Activated naive CD8-positive, alpha-beta T cell treated with anti-CD3 and anti-CD28 coated beads, Interleukin-2, amount 10 ng/mL, durations not matched to agents 7 days and 5 days (primary cell): ENCODE data around the gene MON2. TPM values are rescaled to one million over a fixed set of nuclear protein-coding genes. Genes with fewer than 3 reads are reported as not detected.

Experiments used
- ATAC-seq: fragments of 150-1000 bp; cut with Tn5 transposase; one replicate; pipeline ENCODE4 v1.10.0; 2021; ENCODE audit warnings: low read depth, moderate library complexity
- POLR2A ChIA-PET: fragments of 350-600 bp; sonication (Branson Sonifier 250); formaldehyde crosslinking; loops from one replicate; lab custom pipeline; 2021; ENCODE audit warnings: antibody characterized with exemption; lab: Charles Lee
- DNase-seq: peaks from one replicate; pipeline ENCODE4 v3.0.0; 2021
- H3K27ac Mint-ChIP-seq: one replicate; pipeline ENCODE4 v1.8.0; 2022; ENCODE audit warnings: mild to moderate bottlenecking, mixed read lengths
- H3K27me3 Mint-ChIP-seq: one replicate; pipeline ENCODE4 v1.8.0; 2022; ENCODE audit warnings: mild to moderate bottlenecking, moderate library complexity, mixed read lengths
- H3K36me3 Mint-ChIP-seq: one replicate; pipeline ENCODE4 v1.8.0; 2021; ENCODE audit warnings: mild to moderate bottlenecking, mixed read lengths
- H3K4me1 Mint-ChIP-seq: one replicate; pipeline ENCODE4 v1.8.0; 2021; ENCODE audit warnings: mixed read lengths
- H3K4me3 Mint-ChIP-seq: one replicate; pipeline ENCODE4 v1.8.0; 2022; ENCODE audit warnings: mild to moderate bottlenecking, moderate library complexity, mixed read lengths
- H3K9me3 Mint-ChIP-seq: one replicate; pipeline ENCODE4 v1.8.0; 2021; ENCODE audit warnings: mixed read lengths
- total RNA-seq, 2 experiments: library from RNA; stranded (reverse); gene quantifications; one replicate each; pipeline ENCODE4 v1.2.3, GENCODE V29; 2021

Gene MON2
- total RNA-seq, 2 experiments from 2014 or later: 50.3 to 57.8 TPM

GRCh38 chr12:62516927-62517326 lies 50.3 kb downstream of the MON2 start:
- no peak for ATAC-seq
- peaks cover 14% of the 10 kb centered on the region for H3K9me3 Mint-ChIP-seq
- H3K36me3 Mint-ChIP-seq: peaks cover 43% of the 10 kb centered on the region
- H3K27ac Mint-ChIP-seq: no peak overlapping the region
- DNase-seq: no peak
- no peaks in the 10 kb centered on the region for H3K27me3 Mint-ChIP-seq
- POLR2A ChIA-PET: no interaction called here
- H3K4me1 Mint-ChIP-seq: peaks cover 5% of the 10 kb centered on the region
- H3K4me3 Mint-ChIP-seq: no peak overlapping the region

GRCh38 chr12:62517887-62518286 lies 51.3 kb downstream of the MON2 start:
- DNase-seq (no peak), ATAC-seq (no peak)
- peak overlapping the region; percentile 30 for H3K27ac Mint-ChIP-seq
- H3K27me3 Mint-ChIP-seq: no peaks in the 10 kb centered on the region
- H3K4me3 Mint-ChIP-seq: no peak overlapping the region
- POLR2A ChIA-PET: interaction anchor here (0.6 kb wide), 1 partner anchor 59 kb away, joined by 3 read pairs; no protein-coding TSS in a partner anchor
- H3K4me1 Mint-ChIP-seq: peaks cover 5% of the 10 kb centered on the region
- peaks cover 10% of the 10 kb centered on the region for H3K9me3 Mint-ChIP-seq
- peaks cover 34% of the 10 kb centered on the region for H3K36me3 Mint-ChIP-seq

GRCh38 chr12:62519043-62519442 lies 52.4 kb downstream of the MON2 start:
- POLR2A ChIA-PET: no interaction called here

GRCh38 chr12:62520361-62520760 lies 53.7 kb downstream of the MON2 start:
- H3K36me3 Mint-ChIP-seq: peaks cover 15% of the 10 kb centered on the region
- ATAC-seq (no peak), DNase-seq (no peak)
- H3K4me3 Mint-ChIP-seq: no peak overlapping the region
- H3K27ac Mint-ChIP-seq: no peak overlapping the region
- no peaks in the 10 kb centered on the region for H3K27me3 Mint-ChIP-seq
- peaks cover 13% of the 10 kb centered on the region for H3K4me1 Mint-ChIP-seq
- POLR2A ChIA-PET: no interaction called here
- peaks cover 3% of the 10 kb centered on the region for H3K9me3 Mint-ChIP-seq

More at GRCh38 chr12:62519043-62519442, 52.4 kb downstream of the MON2 start:
- Mint-ChIP-seq H3K36me3 (peaks cover 25% of the 10 kb centered on the region), H3K4me3 (no peak overlapping the region), H3K4me1 (peaks cover 5% of the 10 kb centered on the region), H3K27me3 (no peaks in the 10 kb centered on the region), H3K27ac (no peak overlapping the region), H3K9me3 (peaks cover 6% of the 10 kb centered on the region)
- ATAC-seq: no peak
- DNase-seq: no peak

GRCh38 chr12:62522984-62523383 lies 56.4 kb downstream of the MON2 start:
- H3K4me1 Mint-ChIP-seq: peaks cover 12% of the 10 kb centered on the region
- POLR2A ChIA-PET: no interaction called here
- no peak overlapping the region for H3K4me3 Mint-ChIP-seq
- no peak overlapping the region for H3K27ac Mint-ChIP-seq
- DNase-seq (no peak), ATAC-seq (no peak)
- H3K27me3 Mint-ChIP-seq: no peaks in the 10 kb centered on the region
- H3K9me3 Mint-ChIP-seq: no peaks in the 10 kb centered on the region
- H3K36me3 Mint-ChIP-seq: peaks cover 10% of the 10 kb centered on the region

- ATAC-seq (no peak), DNase-seq (no peak)
- Mint-ChIP-seq H3K27ac (no peak overlapping the region), H3K4me1 (peaks cover 10% of the 10 kb centered on the region), H3K36me3 (peaks cover 7% of the 10 kb centered on the region), H3K27me3 (no peaks in the 10 kb centered on the region), H3K4me3 (no peak overlapping the region), H3K9me3 (no peaks in the 10 kb centered on the region)
- POLR2A ChIA-PET: no interaction called here
Measured at GRCh38 chr12:62523619-62524018, 57.0 kb downstream of the MON2 start.

- peaks cover 10% of the 10 kb centered on the region for H3K4me1 Mint-ChIP-seq
- ATAC-seq (no peak), DNase-seq (no peak)
- H3K36me3 Mint-ChIP-seq: peaks cover 2% of the 10 kb centered on the region
- no peak overlapping the region for H3K27ac Mint-ChIP-seq
- no peaks in the 10 kb centered on the region for H3K27me3 Mint-ChIP-seq
- peak overlapping the region; percentile 28 for H3K4me3 Mint-ChIP-seq
- POLR2A ChIA-PET: no interaction called here
- H3K9me3 Mint-ChIP-seq: no peaks in the 10 kb centered on the region
Measured at GRCh38 chr12:62525271-62525670, 58.6 kb downstream of the MON2 start.

- ATAC-seq (no peak), DNase-seq (no peak)
- no peaks in the 10 kb centered on the region for H3K9me3 Mint-ChIP-seq
- peaks cover 5% of the 10 kb centered on the region for H3K4me1 Mint-ChIP-seq
- H3K27ac Mint-ChIP-seq: no peak overlapping the region
- POLR2A ChIA-PET: no interaction called here
- H3K27me3 Mint-ChIP-seq: no peaks in the 10 kb centered on the region
- H3K4me3 Mint-ChIP-seq: no peak overlapping the region
- peaks cover 18% of the 10 kb centered on the region for H3K36me3 Mint-ChIP-seq
Measured at GRCh38 chr12:62530596-62530995, 64.0 kb downstream of the MON2 start.

GRCh38 chr12:62532333-62532732 lies 65.7 kb downstream of the MON2 start:
- no peaks in the 10 kb centered on the region for H3K27me3 Mint-ChIP-seq
- peaks cover 3% of the 10 kb centered on the region for H3K4me1 Mint-ChIP-seq
- no peak for ATAC-seq
- POLR2A ChIA-PET: no interaction called here
- DNase-seq: no peak
- no peaks in the 10 kb centered on the region for H3K9me3 Mint-ChIP-seq
- no peak overlapping the region for H3K4me3 Mint-ChIP-seq
- H3K27ac Mint-ChIP-seq: no peak overlapping the region
- peaks cover 23% of the 10 kb centered on the region for H3K36me3 Mint-ChIP-seq

- Mint-ChIP-seq H3K9me3 (no peaks in the 10 kb centered on the region), H3K27me3 (no peaks in the 10 kb centered on the region), H3K36me3 (peaks cover 28% of the 10 kb centered on the region), H3K4me3 (no peak overlapping the region), H3K4me1 (peaks cover 3% of the 10 kb centered on the region), H3K27ac (no peak overlapping the region)
- ATAC-seq (no peak), DNase-seq (no peak)
- POLR2A ChIA-PET: no interaction called here
Measured at GRCh38 chr12:62533087-62533754, 66.6 kb downstream of the MON2 start.

- H3K27me3 Mint-ChIP-seq: no peaks in the 10 kb centered on the region
- H3K36me3 Mint-ChIP-seq: peaks cover 30% of the 10 kb centered on the region
- H3K9me3 Mint-ChIP-seq: no peaks in the 10 kb centered on the region
- DNase-seq (no peak), ATAC-seq (no peak)
- no peak overlapping the region for H3K4me3 Mint-ChIP-seq
- POLR2A ChIA-PET: no interaction called here
- H3K4me1 Mint-ChIP-seq: peaks cover 3% of the 10 kb centered on the region
- H3K27ac Mint-ChIP-seq: no peak overlapping the region
Measured at GRCh38 chr12:62533755-62534107, 67.1 kb downstream of the MON2 start.

GRCh38 chr12:62536546-62536945 lies 69.9 kb downstream of the MON2 start:
- H3K27ac Mint-ChIP-seq: no peak overlapping the region
- H3K36me3 Mint-ChIP-seq: peaks cover 39% of the 10 kb centered on the region
- ATAC-seq (no peak), DNase-seq (no peak)
- H3K27me3 Mint-ChIP-seq: no peaks in the 10 kb centered on the region
- POLR2A ChIA-PET: no interaction called here
- H3K4me3 Mint-ChIP-seq: no peak overlapping the region
- H3K9me3 Mint-ChIP-seq: no peaks in the 10 kb centered on the region
- H3K4me1 Mint-ChIP-seq: peaks cover 3% of the 10 kb centered on the region

GRCh38 chr12:62537551-62537950 lies 70.9 kb downstream of the MON2 start:
- POLR2A ChIA-PET: no interaction called here
- no peak overlapping the region for H3K27ac Mint-ChIP-seq
- H3K36me3 Mint-ChIP-seq: peaks cover 40% of the 10 kb centered on the region
- no peaks in the 10 kb centered on the region for H3K27me3 Mint-ChIP-seq
- no peak for DNase-seq
- H3K4me1 Mint-ChIP-seq: peaks cover 7% of the 10 kb centered on the region
- ATAC-seq: no peak
- no peaks in the 10 kb centered on the region for H3K9me3 Mint-ChIP-seq
- no peak overlapping the region for H3K4me3 Mint-ChIP-seq

GRCh38 chr12:62540354-62540753 lies 73.7 kb downstream of the MON2 start:
- POLR2A ChIA-PET: no interaction called here
- Mint-ChIP-seq H3K36me3 (peaks cover 35% of the 10 kb centered on the region), H3K4me3 (no peak overlapping the region), H3K9me3 (no peaks in the 10 kb centered on the region), H3K27ac (no peak overlapping the region), H3K27me3 (no peaks in the 10 kb centered on the region), H3K4me1 (peaks cover 5% of the 10 kb centered on the region)
- DNase-seq (no peak), ATAC-seq (no peak)
